Upper lobe of left lung (tissue), 4 donors: ENCODE measurements around the gene ZNF18.

Source experiments
- CTCF ChIP-seq, 6 experiments: fragments of 450-650 bp in 4 of 6; fragments of 200-600 bp in 2 of 6; sonication (generic) in 2 of 6; IDR thresholded peaks; one replicate each; pipeline ENCODE4 v1.5.1; 2016 to 2019; ENCODE audit warnings: antibody characterized with exemption in 6 of 6
- POLR2A ChIP-seq, 4 donors: fragments of 450-650 bp; IDR thresholded peaks; one replicate each; pipeline ENCODE4 v1.5.1; 2016 to 2017; ENCODE audit warnings: antibody characterized with exemption in 4 of 4, mild to moderate bottlenecking in 2 of 4

GRCh38 chr17:11986179-11986941 lies 10.9 kb downstream of the ZNF18 start:
- TF ChIP-seq CTCF (IDR thresholded peaks at IDR 0.05) (no peak), POLR2A (IDR thresholded peaks at IDR 0.05) (no peak)
